ENCODE results near the gene CCL24.
"Not testable (repeated sequence)": the region's sequence is repeated elsewhere in the genome, so short reads cannot be mapped to it uniquely, and the experiment has no call there.

- TF ChIP-seq GLIS3, ZFP30, ZFP3 (CRISPR knock-in tag; IDR thresholded peaks at IDR 0.05): not testable (repeated sequence)
Observed at GRCh38 chr7:75829656-75830055, 16.1 kb upstream of the CCL24 start.
